CD14-positive monocyte (primary cell): Measurements from ENCODE around the gene STX12. TPM values are rescaled to one million over a fixed set of nuclear protein-coding genes. Genes with fewer than 3 reads are reported as not detected.

Source experiments
- DNase-seq, 3 donors: peaks; one replicate each; pipeline ENCODE4 v3.0.0-alpha.2; 2011 to 2022
- H2AFZ ChIP-seq: 2 replicates; pipeline ENCODE4 v1.6.0; 2012; ENCODE audit warnings: mild to moderate bottlenecking, low read depth, low read length, inconsistent platforms; ENCODE audit not compliant: insufficient read depth, poor library complexity, severe bottlenecking
- H3K27ac ChIP-seq, 2 donors: 1 replicate in 1 of 2; 2 replicates in 1 of 2; pipeline ENCODE4 v1.5.1; 2012 to 2013; ENCODE audit warnings: low read length in 2 of 2, control low read depth in 1 of 2, inconsistent platforms in 1 of 2, low read depth in 1 of 2, mild to moderate bottlenecking in 1 of 2
- H3K27me3 ChIP-seq, 2 donors: one replicate each; pipeline versions ENCODE4 v1.6.0 to v1.6.1; 2011 to 2013; ENCODE audit warnings: low read length in 2 of 2; ENCODE audit not compliant: control insufficient read depth in 2 of 2, insufficient read depth in 2 of 2
- H3K36me3 ChIP-seq, 2 donors: replicated peaks in 1 of 2; 1 replicate in 1 of 2; 2 replicates in 1 of 2; pipeline versions ENCODE4 v1.5.1 to v1.6.1; 2012 to 2013; ENCODE audit warnings: low read length in 2 of 2, control low read depth in 1 of 2, inconsistent platforms in 1 of 2, mild to moderate bottlenecking in 1 of 2; ENCODE audit not compliant: insufficient read depth in 2 of 2, control insufficient read depth in 1 of 2
- H3K4me1 ChIP-seq, 2 donors: 1 replicate in 1 of 2; 2 replicates in 1 of 2; pipeline versions ENCODE4 v1.5.1 to v1.6.1; 2012 to 2013; ENCODE audit warnings: low read length in 2 of 2, control low read depth in 1 of 2, inconsistent platforms in 1 of 2, mild to moderate bottlenecking in 1 of 2, moderate library complexity in 1 of 2; ENCODE audit not compliant: insufficient read depth in 2 of 2, control insufficient read depth in 1 of 2
- H3K4me2 ChIP-seq: replicated peaks from 2 replicates; pipeline ENCODE3; 2012; ENCODE audit warnings: low read length, moderate library complexity, mild to moderate bottlenecking; ENCODE audit not compliant: poor library complexity, severe bottlenecking; ENCODE audit errors: extremely low read depth
- H3K4me3 ChIP-seq, 3 experiments: fragments of 200-600 bp in 1 of 3; sonication (generic) in 1 of 3; replicated peaks in 1 of 3; 1 replicate in 2 of 3; 2 replicates in 1 of 3; pipeline ENCODE4 v1.5.1; 2011 to 2013; ENCODE audit warnings: low read length in 3 of 3, mild to moderate bottlenecking in 3 of 3, control low read depth in 2 of 3, low read depth in 2 of 3, inconsistent platforms in 1 of 3, moderate library complexity in 1 of 3
- H3K79me2 ChIP-seq: 2 replicates; pipeline ENCODE4 v1.6.0; 2012; ENCODE audit warnings: mild to moderate bottlenecking, control low read depth, inconsistent platforms, low read length, moderate library complexity; ENCODE audit not compliant: insufficient read depth
- H3K9ac ChIP-seq: 2 replicates; pipeline ENCODE4 v1.6.0; 2017; ENCODE audit warnings: low read length, mild to moderate bottlenecking; ENCODE audit not compliant: insufficient read depth, poor library complexity, severe bottlenecking
- H3K9me3 ChIP-seq, 2 donors: replicated peaks in 1 of 2; 1 replicate in 1 of 2; 2 replicates in 1 of 2; pipeline versions ENCODE4 v1.5.1 to v1.6.1; 2012 to 2013; ENCODE audit warnings: low read length in 2 of 2, control low read depth in 1 of 2; ENCODE audit not compliant: control insufficient read depth in 1 of 2, insufficient read depth in 1 of 2
- H4K20me1 ChIP-seq: 2 replicates; pipeline ENCODE4 v1.6.0; 2012; ENCODE audit warnings: mild to moderate bottlenecking, low read length, control low read depth, moderate library complexity; ENCODE audit not compliant: insufficient read depth
- H3K27ac Mint-ChIP-seq, 7 donors: one replicate each; pipeline ENCODE4 v1.8.0; 2020; ENCODE audit warnings: mild to moderate bottlenecking in 7 of 7, mixed read lengths in 7 of 7, moderate library complexity in 6 of 7, inconsistent platforms in 2 of 7
- H3K27me3 Mint-ChIP-seq, 3 donors: one replicate each; pipeline ENCODE4 v1.8.0; 2021 to 2022; ENCODE audit warnings: low read depth in 3 of 3, mild to moderate bottlenecking in 3 of 3, mixed read lengths in 3 of 3, moderate library complexity in 3 of 3, inconsistent platforms in 1 of 3
- H3K36me3 Mint-ChIP-seq, 2 donors: one replicate each; pipeline ENCODE4 v1.8.0; 2020; ENCODE audit warnings: mixed read lengths in 2 of 2, inconsistent platforms in 1 of 2, mild to moderate bottlenecking in 1 of 2
- H3K4me1 Mint-ChIP-seq: one replicate; pipeline ENCODE4 v1.8.0; 2020; ENCODE audit warnings: mild to moderate bottlenecking, mixed read lengths
- H3K4me3 Mint-ChIP-seq, 2 donors: one replicate each; pipeline ENCODE4 v1.8.0; 2020; ENCODE audit warnings: mild to moderate bottlenecking in 2 of 2, mixed read lengths in 2 of 2, moderate library complexity in 1 of 2
- H3K9me3 Mint-ChIP-seq, 7 donors: one replicate each; pipeline ENCODE4 v1.8.0; 2020 to 2022; ENCODE audit warnings: mixed read lengths in 7 of 7, mild to moderate bottlenecking in 6 of 7, moderate library complexity in 6 of 7, inconsistent platforms in 2 of 7
- CTCF ChIP-seq: fragments of 200-600 bp; IDR thresholded peaks from one replicate; pipeline ENCODE4 v1.8.0; 2022; ENCODE audit warnings: antibody characterized with exemption, mild to moderate bottlenecking
- WGBS: methylation state at CpG from one replicate; pipeline ENCODE4 v1.1.5; 2013; ENCODE audit warnings: missing lambda C conversion rate; ENCODE audit not compliant: insufficient coverage; 5-methylcytosine and 5-hydroxymethylcytosine counted together
- intact Hi-C, 2 donors: fragments of 100-400 bp; cut with micrococcal nuclease; formaldehyde crosslinking; loops; one replicate each; pipeline versions ENCODE4 v1.15.0 to v1.15.1; 2023
- polyA plus RNA-seq, 3 donors: library from polyadenylated mRNA; depleted of rRNA in 1 of 3; unstranded in 2 of 3; stranded (reverse) in 1 of 3; fragments of 300-500 nt in 2 of 3; fragments of >200 nt in 1 of 3; fragmentation: Illumina TruSeq in 2 of 3; gene quantifications; 1 replicate in 2 of 3; 2 replicates in 1 of 3; pipeline ENCODE4 v1.2.3, GENCODE V29; 2012 to 2021

The STX12 gene
- polyA plus RNA-seq, 3 donors, result 29.4 to 49.4 (median 36.2) TPM

- Histone ChIP-seq H3K4me3 (no peak overlapping the region), H3K4me1 (no peaks in the 10 kb centered on the region), H3K9ac (no peak overlapping the region), H3K27ac (no peak overlapping the region), H3K27me3 (no peaks in the 10 kb centered on the region), H3K9me3 (no peaks in the 10 kb centered on the region), H4K20me1 (peaks cover 28% of the 10 kb centered on the region), H3K36me3 (peaks cover 80 to 87% of the 10 kb centered on the region in 2 donors), H3K79me2 (no peaks in the 10 kb centered on the region), H2AFZ (no peak overlapping the region), H3K4me2 (no peak overlapping the region)
- H3K9me3 Mint-ChIP-seq, result peaks cover 0 to 5% (median 0%) of the 10 kb centered on the region in 7 donors
- no peaks in the 10 kb centered on the region for H3K4me1 Mint-ChIP-seq
- no peak overlapping the region for H3K27ac Mint-ChIP-seq
- no peak for DNase-seq
- no peaks in the 10 kb centered on the region for H3K27me3 Mint-ChIP-seq
- intact Hi-C loops, result no loop called here
- no peak for TF ChIP-seq CTCF
- peaks cover 53 to 82% of the 10 kb centered on the region in 2 donors for H3K36me3 Mint-ChIP-seq
- WGBS, result no CpG with 5 or more reads among the region's 1 CpG
- H3K4me3 Mint-ChIP-seq, result no peak overlapping the region
Measured at GRCh38 chr1:27809883-27810282, 36.9 kb downstream of the STX12 start.

GRCh38 chr1:27811741-27812500 lies 38.9 kb downstream of the STX12 start:
- Histone ChIP-seq H3K4me2 (no peak overlapping the region), H3K9ac (no peak overlapping the region), H3K4me1 (no peaks in the 10 kb centered on the region), H3K4me3 (no peak overlapping the region), H4K20me1 (peaks cover 26% of the 10 kb centered on the region), H3K27me3 (no peaks in the 10 kb centered on the region), H2AFZ (no peak overlapping the region), H3K79me2 (no peaks in the 10 kb centered on the region), H3K36me3 (peaks cover 71 to 84% of the 10 kb centered on the region in 2 donors), H3K27ac (no peak overlapping the region), H3K9me3 (no peaks in the 10 kb centered on the region)
- 100% methylated on average over 4 of the region's 6 CpGs for WGBS
- Mint-ChIP-seq H3K27me3 (no peaks in the 10 kb centered on the region), H3K4me3 (no peak overlapping the region), H3K9me3 (peaks cover 0 to 5% (median 0%) of the 10 kb centered on the region in 7 donors), H3K4me1 (no peaks in the 10 kb centered on the region), H3K27ac (no peak overlapping the region), H3K36me3 (peaks cover 50 to 81% of the 10 kb centered on the region in 2 donors)
- intact Hi-C loops, result no loop called here
- no peak for TF ChIP-seq CTCF
- DNase-seq, result no peak
